Measurements from ENCODE around the gene CTU2.

Gene CTU2

DNA sequence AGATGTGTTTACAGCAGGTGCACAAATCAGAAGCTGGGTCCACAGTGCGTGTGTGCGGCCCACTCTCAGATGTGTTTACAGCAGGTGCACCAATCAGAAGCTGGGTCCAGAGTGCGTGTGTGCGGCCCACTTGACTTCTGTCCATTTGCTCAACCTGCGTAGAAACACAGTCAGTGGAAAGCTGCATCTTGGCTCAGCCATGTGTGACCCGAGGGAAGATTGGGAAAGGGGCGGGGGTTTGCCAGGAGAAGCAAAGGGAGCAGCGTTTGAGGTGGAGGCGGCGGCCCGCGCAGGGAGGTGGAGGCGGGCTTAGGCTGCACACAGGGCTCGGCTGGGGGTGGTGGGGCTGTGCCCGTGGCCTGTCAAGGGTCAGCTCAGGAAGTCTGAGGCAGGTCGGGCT is 4.3 kb downstream of the CTU2 start:
- TF ChIP-seq GATA3 (IDR thresholded peaks at IDR 0.05; ENCODE audit: low read depth, low read length): no peak
- TF ChIP-seq GATA2 (IDR thresholded peaks at IDR 0.05; ENCODE audit: low read depth, low read length): no peak

DNA sequence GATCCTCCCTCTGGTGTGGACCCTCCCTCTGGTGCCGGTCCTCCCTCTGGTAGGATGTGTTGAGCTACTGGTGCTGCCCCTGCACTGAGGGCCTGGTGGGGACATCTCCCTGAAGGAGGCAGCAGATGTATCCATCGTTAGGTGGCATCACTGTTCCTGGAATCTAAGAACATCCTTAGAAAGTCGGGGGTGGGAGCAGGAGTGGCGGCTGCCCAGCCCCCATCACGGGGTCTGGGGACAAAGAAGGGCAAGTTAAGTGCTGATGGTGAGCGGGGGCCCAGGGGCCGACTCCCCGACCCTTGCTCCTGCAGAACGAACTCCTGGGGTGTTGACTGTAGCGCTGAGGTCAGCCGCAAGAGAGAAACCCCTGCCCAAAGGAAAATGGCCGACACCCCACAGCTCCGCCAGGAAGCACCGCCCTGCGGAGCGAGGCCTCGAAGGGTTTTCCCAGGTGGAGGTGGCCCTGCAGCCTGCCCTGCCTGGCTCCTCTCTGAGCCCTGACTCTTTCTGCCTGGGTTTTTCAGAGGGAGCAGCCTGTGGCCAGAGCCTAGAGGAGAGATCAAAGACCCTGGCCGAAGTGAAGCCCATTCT is 5.5 kb downstream of the CTU2 start:
- TF ChIP-seq GATA3 (IDR thresholded peaks at IDR 0.05; ENCODE audit: low read depth, low read length) (no peak), GATA2 (IDR thresholded peaks at IDR 0.05; ENCODE audit: low read depth, low read length) (no peak)

DNA sequence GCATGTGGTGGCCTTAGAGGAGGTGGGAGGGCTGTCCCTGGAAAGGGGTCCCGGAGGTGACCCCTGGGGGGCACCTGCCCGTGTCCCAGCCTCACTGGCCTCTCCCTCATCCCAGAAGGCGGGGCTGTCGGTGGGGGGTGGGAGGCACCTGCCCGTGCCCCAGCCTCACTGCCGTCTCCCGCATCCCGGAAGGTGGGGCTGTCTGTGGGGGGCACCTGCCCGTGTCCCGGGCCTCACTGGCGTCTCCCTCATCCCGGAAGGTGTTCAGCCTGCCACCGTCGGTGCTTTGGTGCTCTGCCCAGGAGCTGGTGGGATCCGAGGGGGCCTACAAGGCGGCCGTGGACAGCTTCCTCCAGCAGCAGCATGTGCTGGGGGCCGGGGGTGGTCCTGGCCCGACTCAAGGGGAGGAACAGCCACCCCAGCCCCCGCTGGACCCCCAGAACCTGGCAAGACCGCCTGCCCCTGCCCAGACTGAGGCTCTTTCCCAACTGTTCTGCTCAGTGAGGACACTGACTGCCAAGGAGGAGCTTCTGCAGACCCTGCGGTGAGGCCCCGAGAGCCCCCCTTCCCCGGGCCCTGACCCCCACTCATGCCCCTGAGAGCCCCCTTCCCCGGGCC is 6.2 kb downstream of the CTU2 start:
- no peak for TF ChIP-seq GATA3 (IDR thresholded peaks at IDR 0.05; ENCODE audit: low read depth, low read length)
- no peak for TF ChIP-seq GATA2 (IDR thresholded peaks at IDR 0.05; ENCODE audit: low read depth, low read length)

DNA sequence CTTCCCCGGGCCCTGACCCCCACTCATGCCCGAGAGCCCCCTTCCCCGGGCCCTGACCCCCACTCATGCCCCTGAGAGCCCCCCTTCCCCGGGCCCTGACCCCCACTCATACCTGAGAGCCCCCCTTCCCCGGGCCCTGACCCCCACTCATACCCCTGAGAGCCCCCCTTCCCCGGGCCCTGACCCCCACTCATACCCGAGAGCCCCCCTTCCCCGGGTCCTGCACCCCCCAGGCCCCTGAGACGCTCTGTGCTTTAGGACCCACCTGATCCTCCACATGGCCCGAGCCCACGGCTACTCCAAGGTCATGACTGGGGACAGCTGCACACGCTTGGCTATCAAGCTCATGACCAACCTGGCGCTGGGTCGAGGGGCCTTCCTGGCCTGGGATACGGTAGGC is 6.8 kb downstream of the CTU2 start:
- no peak for TF ChIP-seq GATA3 (IDR thresholded peaks at IDR 0.05; ENCODE audit: low read depth, low read length)
- TF ChIP-seq GATA2 (IDR thresholded peaks at IDR 0.05; ENCODE audit: low read depth, low read length): no peak

DNA sequence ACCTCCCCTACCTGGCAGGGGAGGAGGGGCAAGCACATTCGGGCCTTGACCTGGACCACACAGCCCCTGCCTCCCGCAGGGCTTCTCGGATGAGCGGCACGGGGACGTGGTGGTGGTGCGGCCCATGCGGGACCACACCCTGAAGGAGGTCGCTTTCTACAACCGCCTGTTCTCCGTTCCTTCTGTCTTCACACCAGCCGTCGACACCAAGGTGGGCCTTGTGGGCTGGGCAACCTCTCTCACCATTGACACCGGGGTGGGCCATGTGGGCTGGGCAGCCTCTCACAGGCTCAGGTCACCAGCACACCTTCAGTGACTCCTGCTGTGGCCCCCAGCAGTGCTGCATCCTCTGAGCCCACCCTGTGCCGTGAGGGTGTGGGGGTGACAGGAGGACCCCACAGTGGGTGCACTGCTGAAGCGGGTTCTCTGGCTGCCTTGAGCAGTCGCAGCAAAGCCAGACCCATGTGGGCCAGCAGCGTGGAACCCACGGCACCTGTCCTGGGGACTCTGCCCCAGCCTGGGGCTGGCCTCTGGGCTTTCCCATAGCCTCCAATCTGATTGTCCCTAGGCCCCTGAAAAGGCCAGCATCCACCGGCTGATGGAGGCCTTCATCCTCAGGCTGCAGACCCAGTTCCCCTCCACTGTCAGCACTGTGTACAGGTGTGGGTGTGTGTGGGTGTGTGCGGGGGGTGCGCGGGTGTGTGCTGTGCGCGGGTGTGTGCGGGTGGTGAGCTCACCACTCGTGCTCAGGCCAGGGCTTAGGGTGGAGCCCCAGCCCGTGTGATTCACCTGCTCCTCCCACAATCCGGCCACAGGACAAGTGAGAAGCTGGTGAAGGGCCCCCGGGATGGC is 7.5 kb downstream of the CTU2 start:
- no peak for TF ChIP-seq GATA3 (IDR thresholded peaks at IDR 0.05; ENCODE audit: low read depth, low read length)

DNA sequence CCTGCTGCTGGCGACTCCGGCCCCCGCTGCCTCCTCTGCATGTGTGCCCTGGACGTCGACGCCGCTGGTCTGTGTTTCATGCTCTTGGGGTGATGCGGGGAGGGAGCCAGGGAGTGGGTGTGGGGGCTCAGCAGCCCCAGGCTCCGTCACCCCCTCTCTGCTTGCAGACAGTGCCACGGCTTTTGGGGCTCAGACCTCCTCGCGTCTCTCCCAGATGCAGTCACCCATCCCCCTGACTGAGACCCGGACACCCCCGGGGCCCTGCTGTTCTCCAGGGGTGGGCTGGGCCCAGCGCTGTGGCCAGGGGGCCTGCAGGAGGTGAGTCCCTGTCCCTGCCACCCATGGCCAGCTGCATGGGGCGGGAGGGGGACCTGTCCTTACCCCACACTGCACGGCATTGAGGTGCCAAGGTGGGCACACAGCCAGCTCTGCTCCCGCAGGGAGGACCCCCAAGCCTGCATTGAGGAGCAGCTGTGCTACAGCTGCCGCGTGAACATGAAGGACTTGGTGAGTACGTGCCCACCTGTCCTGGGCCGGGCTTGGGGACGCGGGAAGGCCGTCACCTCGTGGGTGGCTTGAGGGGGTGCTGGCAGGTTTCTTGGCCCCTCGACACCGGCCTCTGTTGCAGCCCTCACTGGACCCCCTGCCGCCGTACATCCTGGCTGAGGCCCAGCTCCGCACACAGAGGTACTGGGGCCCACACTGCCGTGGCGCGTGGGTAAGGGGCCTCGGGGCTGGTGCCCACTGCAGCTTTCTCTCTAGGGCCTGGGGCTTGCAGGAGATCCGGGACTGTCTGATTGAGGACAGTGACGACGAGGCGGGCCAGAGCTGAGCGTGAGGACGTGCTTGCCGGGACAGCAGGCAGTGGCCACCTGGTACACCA is 8.4 kb downstream of the CTU2 start:
- TF ChIP-seq GATA3 (IDR thresholded peaks at IDR 0.05; ENCODE audit: low read depth, low read length) (no peak), GATA2 (IDR thresholded peaks at IDR 0.05; ENCODE audit: low read depth, low read length) (no peak)

DNA sequence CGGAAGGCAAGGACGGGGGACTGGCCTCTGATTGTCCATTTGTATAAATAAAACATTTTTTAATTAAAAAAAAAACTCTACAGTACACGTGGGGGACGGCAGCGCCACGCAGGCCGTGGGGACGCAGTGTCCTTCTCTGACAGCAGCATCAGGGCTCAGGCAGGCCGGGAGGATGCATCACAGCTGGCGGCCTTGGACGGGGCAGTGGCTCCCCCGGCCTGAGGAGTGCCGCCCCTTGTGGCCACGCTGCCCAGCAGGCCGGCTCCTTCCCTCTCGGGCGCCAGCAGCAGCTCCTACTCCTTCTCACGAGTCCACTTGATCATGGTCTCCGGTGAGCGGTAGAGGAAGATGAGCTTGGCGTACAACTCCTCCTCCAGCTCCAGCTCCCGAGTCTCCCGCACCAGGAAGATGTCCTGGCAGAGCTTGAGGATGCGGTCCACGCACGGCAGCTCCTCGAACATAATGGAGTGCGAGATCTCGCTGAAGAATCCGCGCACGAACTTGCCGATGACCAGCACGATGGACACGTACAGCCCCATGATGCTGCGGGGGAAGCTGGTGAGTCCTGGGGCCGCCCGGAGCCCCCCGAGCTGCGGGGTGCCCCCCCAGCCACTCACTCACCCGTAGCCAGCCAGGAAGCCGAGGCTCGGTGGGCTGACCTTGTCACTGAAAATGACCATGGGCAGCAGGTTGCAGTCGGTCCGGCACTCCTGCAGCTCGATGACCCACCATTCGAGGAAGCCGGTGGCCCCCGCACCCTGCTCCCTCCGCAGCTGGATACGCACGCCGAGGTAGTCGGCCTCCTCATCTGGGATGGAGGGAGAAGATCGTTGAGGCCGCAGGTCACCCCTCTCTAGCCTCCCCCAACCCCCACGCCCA is 9.2 kb downstream of the CTU2 start:
- no peak for TF ChIP-seq GATA3 (IDR thresholded peaks at IDR 0.05; ENCODE audit: low read depth, low read length)
- TF ChIP-seq GATA2 (IDR thresholded peaks at IDR 0.05; ENCODE audit: low read depth, low read length): no peak

DNA sequence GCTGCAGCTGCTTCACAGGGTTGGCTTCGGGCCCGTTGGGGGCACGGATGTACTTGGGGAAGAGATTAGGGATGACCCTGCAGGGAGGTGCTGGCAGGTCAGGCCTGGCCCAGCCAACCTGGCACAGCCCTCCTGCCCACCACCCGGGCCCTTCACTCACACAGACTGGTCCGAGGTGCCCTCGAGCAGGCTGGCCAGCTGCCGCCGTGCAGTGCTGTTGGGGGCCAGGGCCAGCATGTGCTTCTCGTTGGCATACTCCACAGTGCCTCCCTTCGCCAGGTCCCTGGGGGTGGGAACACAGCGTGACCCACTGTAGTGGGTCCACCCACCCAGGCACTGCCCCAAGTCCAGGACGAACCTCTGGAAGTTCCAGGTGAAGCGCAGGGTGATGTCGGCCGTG is 9.9 kb downstream of the CTU2 start:
- TF ChIP-seq GATA2 (IDR thresholded peaks at IDR 0.05; ENCODE audit: low read depth, low read length): no peak
- TF ChIP-seq GATA3 (IDR thresholded peaks at IDR 0.05; ENCODE audit: low read depth, low read length): no peak

DNA sequence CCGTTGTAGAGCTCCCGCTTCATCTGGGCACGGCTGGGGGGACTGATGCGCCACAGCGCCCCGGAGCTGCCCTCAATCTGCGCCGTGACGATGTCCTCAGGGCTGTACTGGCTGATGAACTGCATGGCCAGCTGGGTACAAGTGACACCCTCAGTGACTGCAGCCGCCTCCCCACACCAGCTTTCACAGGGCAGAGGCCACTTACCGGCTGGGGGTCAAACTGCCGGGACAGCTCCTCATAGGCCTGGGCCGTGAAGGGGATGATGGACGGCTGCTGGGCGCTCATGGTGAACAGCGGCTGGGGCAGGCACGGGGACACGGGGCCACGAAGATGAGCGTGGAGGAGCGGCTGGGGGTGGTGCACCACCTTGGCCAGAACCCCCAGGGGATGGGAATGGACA is 10.3 kb downstream of the CTU2 start:
- TF ChIP-seq GATA2 (IDR thresholded peaks at IDR 0.05; ENCODE audit: low read depth, low read length) (no peak), GATA3 (IDR thresholded peaks at IDR 0.05; ENCODE audit: low read depth, low read length) (no peak)

DNA sequence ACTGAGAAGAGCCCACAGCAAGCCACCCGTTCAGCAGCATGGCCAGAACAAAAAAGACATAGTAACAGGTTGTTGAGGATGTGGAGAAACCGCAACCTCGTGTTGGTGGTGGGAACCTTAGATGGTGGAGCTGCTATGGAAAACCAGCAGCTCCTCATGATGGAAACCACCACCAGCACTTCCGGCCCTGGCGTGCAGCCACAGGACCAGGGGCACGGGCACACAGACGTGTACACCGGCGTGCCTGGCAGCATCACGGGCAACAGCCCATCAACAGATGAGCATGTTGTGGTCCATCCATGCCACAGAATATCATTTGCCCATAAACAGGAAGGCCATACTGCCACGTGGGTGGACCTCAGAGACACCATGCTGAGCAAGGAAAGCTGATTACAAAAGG is 11.9 kb downstream of the CTU2 start:
- TF ChIP-seq GATA3 (IDR thresholded peaks at IDR 0.05; ENCODE audit: low read depth, low read length): no peak
- no peak for TF ChIP-seq GATA2 (IDR thresholded peaks at IDR 0.05; ENCODE audit: low read depth, low read length)

DNA sequence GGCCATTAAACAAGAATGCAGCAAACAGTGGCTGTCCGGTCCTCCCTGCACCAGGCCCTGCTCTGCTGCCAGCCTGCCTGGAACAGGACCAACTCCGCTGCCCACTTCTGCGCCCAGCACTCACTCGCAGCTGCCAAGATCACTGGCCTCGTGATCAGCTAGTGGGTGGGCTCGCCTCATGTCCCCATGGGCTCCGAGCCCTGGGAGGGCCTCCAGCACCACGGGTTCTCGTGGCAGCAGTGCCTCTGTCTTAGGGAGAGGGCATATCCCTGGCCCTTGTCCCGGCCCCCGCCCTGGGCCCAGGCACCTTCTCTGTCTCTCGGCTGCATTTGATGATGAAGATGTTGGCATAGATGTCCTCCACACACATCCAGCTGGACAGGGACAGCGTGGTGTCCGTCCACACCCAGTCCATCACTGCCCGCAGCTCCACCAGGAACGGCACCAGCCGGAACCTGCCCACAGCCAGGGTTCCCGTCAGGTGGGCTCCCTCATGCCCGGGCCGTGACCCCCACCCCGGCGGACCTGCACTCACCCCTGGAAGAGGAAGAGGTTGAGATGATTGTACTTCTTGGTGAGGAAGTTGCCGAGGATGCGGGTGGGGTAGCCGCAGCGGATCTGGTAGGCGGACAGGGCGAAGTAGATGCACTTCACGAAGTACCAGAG is 13.1 kb downstream of the CTU2 start:
- TF ChIP-seq GATA2 (IDR thresholded peaks at IDR 0.05; ENCODE audit: low read depth, low read length): no peak

DNA sequence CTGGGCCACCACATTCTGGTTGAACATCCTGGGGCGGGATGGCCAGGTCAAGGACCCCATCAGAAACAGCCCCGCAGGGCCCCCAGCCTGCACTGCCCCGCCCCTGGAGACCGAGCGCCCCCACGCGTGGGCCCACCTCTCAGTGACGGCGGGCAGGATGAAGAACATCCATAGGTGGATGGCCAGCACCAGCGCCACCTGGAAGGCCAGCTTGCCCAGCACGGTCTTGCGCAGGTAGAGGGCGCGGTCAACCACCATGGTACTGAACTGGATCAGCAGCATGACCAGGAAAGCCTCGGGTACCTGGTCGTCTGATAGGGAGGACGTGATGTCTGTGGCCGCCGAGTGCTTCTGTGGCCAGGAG is 13.6 kb downstream of the CTU2 start:
- TF ChIP-seq GATA3 (IDR thresholded peaks at IDR 0.05; ENCODE audit: low read depth, low read length) (no peak), GATA2 (IDR thresholded peaks at IDR 0.05; ENCODE audit: low read depth, low read length) (no peak)

DNA sequence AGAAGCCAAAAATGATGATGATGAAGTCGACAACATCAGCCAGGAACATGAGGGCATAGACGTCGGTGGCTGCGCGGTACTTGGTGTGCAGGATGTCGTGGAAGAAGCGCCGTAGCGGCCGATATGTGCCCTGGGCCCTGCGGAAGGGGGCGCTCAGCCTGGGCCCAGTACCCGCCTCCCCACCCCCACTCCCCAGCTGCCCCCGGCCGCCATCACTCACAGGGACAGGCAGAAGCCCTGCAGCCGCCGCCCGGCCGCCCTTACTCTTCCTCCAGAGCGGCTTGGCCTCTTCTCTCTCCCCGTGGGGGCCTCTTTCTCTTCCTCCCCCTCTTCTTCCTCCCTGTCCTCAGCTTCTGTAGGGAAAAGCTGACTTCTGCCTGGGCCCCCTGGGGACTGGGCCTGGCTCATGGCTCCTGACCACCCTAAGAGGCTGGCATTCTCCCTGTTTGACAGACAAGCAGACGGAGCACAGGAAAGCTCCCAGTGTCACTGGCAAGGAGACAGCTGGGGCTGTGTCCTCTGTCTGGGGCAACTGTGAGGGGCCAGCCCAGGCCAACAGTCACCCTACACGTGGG is 14.2 kb downstream of the CTU2 start:
- TF ChIP-seq GATA2 (IDR thresholded peaks at IDR 0.05; ENCODE audit: low read depth, low read length) (no peak), GATA3 (IDR thresholded peaks at IDR 0.05; ENCODE audit: low read depth, low read length) (no peak)

Data from SH-SY5Y (cell line).